Activated T-cell treated with anti-CD3 and anti-CD28 coated beads, Interleukin-2, amount 50 U/mL, for 1 hour (primary cell): ENCODE measurements around the gene SYNPR.

ENCODE experiments used
- DNase-seq: peaks from one replicate; pipeline ENCODE4 v3.0.0-alpha.2; 2020

The SYNPR gene

DNA sequence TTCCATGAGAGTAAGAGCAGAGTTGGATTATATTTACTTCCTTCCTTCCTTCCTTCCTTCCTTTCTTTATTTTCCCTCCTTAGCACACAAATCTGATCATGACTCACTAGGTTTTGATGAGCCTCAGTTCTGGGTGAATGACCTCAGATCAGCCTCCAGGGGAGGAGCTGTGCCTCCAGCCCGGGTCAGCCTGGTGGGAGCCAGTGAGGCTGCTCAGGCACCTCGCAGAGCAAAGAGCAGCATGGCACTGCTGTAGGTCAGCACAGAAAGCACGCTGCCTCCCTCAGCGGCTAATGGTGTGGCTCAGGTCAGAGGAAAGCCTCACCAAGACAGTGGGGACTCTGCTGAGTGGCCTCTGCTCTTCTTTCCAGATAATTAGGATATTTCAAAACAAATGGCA lies 108.5 kb downstream of the SYNPR start:
- DNase-seq, result no peak

DNA sequence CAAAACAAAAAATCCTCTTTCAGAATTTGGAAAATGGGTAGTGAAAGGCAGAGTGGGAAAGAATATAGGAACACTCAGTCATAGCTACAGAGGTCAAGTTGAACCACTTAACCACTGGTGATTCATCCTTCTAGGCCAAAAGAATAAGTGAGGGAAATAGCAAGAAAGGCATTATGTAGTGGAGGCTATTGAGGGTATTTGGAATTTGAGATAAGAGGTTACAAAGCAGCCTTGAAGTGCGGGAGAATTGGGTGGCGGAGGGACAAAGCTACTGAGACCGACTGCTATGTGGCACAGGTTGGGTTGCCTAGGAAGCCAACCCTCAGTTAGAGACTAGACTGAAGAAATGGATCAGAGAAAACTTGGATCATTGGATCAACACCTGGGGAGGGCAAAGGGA lies 109.5 kb downstream of the SYNPR start:
- DNase-seq, result no peak

DNA sequence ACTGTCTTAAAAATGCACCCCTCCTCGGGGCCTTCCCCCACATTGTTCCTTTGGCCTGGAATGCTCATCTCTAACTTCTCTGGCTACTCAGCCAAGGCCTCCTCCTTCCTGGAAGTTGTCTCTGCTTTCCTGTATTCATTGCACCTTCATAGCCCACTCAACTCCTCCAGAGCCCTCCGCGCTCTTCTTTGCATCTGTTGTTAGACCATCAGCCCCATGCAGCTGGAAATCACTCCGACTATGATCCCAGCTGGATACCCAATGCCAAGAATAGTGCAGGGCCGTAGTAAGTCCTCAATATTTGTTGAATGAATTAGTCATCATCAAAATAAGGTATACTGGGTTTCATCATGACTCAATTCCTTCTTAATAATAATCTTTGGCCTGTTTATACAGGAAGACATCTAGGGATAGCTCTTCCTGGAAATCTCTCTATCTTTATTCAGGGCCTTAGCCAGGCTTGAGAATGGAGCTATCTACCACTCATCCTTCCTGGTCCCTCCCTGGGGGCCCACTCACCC lies 112.7 kb downstream of the SYNPR start:
- no peak for DNase-seq

DNA sequence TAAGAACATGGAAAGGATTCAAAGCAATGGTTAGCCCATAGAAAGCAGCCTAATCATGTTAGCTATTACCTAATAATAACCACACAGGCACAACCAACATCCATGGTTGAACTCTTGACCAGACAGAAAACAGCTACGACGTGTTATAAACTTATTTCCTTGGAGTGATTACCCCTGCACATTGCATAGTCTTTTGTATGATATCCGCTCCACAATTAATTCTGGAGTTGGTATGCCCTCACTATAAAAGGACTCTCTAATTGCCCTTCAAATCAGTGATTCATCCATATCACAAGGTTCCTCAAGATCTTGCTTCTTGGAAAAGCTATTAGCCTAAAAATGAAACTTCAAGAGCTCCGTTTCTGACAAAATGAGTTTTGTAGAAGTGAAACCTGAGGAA lies 117.9 kb downstream of the SYNPR start:
- DNase-seq, result no peak

DNA sequence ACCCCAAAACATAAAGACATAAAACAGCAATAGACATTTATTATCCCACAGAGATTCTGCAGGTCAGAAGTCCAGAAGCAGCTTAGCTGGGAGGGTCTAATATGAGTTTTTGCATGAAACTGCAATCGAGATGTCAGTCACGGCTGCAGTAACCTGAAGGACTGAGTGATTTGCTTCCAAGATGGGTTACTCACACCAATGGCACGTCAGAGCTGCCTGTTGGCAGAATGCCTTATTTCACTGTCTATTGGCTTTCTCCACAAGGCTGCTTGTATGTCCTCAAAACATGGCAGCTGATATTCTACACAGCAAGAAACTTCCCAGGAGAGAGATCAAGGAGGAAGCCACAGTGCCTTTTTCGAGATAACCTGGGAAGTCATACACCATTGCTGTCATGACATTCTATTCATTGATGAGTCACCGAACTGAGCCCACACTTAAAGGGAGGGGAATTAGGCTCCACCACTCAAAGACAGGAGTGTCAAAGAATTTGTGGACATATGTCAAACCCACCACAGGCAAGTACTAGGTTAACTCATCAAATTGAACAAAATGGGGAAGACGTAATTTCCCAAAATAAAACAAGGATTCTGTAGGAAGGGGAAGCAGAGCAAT lies 122.2 kb downstream of the SYNPR start:
- no peak for DNase-seq

DNA sequence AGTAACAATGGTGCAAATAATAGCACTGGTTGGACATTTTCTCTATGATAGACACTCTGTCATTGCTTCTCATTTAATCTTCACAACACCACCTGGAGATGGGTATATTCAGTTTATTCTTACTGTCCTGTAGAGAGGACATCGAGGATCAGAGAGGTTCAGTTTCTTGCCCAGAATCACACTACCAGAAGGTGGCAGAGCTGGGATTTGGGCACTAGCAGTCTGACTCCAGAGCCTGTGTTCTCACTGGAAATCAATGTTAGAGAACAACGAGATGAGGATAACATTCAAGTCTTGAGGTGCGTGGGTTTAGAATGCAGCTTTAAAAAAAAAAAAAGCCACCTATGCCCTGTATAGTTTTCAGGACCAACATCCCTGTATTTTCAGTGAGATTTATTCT lies 127.8 kb downstream of the SYNPR start:
- no peak for DNase-seq

DNA sequence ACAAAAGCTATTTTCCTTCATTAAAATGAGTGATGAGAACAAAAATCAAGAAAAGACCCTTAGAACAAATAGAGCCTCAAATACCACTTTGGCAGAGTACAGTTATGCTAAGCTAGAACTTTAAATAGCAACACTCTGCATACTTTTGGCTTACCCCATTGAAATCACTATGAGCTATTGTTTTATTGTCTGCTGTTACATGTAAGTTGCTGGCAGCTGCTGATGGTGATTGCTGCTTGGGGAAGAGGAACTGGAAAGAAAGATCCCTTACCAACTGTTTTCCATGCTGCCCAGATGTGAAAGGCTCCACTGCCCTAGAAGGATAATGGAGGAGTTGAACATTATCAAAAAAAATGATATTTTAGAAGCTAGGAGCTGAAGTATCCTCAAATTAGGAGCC lies 135.4 kb downstream of the SYNPR start:
- no peak for DNase-seq

DNA sequence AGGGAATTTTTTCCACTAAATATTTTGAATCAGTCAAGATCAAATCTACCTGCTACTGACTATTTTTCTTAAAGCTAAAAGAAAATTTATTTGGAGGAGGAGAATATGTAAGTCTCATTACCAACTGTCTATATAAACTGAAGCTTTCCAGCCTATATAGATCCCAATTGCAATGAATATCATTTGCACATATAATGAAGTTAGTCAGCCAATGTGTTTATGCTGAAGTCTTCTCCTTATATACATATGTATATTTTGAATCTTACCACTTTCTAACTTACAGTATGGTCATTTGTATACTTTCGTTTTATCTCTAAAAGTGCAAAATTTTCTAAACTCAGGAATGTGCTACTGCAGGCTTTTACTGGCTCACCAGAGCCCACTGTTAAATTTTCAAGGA lies 136.5 kb downstream of the SYNPR start:
- no peak for DNase-seq

DNA sequence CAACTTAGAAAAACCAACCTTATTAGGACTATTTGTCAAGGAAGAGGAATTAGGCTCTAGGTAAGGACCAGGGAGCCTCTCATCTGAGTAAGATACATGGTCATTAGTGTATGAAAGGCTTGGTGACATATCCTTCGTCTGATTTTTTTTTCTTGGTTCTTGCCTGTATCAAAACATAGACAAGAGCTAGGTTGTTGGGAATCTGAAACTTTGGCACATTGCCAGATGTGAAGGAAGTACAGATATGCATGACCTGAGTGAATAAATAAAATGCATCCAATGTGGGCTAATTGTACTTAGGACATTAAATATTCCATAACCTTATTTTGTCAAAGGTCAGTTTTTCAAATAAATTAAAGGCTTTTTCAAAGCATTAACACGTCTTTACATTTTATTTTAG lies 151.8 kb downstream of the SYNPR start:
- DNase-seq, result no peak

DNA sequence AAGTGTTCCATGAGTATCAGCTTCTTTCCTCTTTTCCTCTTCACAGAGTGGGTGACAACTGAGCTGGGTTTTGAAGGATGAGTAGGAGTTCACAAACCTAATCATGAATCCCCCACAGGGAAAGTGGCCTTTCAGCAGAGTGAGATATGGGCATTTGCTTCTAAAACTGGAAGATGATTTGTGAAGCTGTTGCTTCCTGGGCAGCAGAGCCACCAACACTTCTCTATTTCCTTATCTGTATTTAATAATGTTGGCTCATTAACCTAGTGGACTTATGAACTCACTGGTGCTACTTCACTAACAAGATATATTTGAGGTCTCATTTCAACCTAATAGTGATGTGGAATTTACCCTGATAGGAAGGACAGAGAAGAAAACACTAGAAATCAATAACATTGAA lies 152.8 kb downstream of the SYNPR start:
- DNase-seq, result no peak

DNA sequence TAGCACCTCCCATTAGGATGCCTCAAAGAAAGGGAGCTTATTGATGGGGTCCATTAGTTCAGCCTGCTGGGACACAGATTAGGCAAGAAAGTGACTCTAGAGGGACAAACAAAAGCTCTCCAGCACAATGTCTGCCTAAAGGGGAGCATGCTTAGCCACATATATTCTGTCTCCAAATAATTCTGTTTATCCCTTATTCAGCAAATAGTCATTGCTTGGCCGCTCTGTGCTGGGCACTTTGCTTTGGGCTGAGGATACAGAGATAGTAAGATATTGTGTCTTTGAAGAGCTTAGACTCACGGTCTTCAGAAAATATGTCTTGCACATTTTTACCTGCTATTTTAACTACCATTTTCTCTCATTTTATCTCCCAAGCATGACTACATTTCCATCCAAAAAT lies 159.8 kb downstream of the SYNPR start:
- no peak for DNase-seq

DNA sequence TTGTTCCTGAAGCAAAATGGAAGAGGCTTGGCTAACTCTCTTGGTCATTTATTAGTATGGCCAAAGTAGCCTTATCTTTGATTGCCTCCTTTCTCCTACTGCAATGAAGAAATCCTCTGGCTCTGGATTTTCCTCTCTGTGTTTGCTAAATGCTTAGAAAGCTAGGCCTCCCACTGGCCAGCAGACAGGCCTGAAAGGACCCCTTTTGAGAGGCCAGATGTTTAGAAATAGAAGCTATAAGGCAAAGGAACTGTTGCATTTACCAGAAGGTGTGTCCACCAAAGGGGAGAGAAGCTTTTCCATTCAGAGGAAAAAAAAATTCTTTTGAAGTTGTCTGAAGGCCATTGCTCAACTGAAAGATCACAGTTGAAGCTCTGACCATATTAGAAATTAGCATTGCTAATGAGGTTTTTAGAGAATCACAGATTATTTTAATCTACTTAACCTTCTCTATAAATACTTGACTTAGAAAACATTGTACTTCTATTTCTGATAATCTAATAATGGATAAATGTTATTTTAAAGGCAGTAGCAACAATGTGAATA lies 160.8 kb downstream of the SYNPR start:
- no peak for DNase-seq

DNA sequence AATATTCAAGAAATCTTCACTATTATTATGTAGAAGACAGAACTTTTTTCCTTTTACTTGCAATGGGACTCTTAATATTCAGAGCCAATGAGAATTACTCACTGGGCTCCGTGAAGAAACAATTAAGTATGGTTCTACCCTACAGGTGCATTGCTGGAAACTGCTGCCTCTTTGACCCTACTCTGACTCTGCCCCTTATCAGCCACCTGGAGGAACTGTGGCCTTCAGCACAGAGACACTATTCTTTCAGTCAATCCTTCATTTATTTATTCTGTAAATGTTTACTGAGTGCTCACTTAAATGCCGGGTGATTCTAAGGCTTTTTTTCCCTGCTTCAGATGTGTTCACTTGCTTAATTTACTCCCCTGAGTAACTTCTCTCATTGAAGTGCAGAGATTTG lies 163.2 kb downstream of the SYNPR start:
- no peak for DNase-seq

DNA sequence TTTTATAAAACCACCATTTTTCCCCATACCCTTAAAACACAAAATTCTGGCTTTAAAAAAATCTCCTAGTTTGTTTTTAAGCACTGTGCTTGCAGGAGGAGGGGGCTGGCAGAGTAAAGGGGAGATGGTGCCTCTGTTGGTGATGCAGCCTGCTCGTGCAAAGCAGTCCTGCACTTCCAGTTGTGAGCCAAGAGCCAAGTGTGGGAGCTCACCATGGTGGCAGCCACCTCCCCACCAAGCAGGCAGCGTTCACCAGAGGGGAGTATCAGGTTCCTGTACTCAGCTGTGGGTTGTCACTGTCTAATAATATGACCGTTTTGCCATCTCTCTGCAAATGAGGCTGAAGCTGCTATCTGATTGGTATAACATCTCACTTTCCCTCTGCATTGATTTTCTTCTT lies 164.8 kb downstream of the SYNPR start:
- no peak for DNase-seq

DNA sequence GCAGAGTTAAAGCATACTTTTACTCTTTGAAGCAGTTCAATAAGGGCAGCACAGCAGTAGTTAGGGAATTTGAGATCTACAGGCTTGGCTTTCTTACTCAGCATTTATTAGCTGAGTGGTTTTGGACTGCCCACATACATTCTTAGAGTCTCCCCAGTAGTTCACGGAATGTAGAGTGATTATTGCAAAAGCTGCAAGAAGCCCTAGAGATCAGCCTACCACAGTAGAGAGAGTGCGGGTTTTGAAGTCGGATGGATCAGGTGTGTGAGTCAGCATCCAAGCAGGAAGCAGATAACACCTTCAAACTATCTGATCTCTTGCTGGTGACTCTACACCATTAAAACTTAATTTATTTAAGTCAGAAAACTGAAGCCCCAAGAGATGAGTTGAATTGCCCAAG lies 171.9 kb downstream of the SYNPR start:
- DNase-seq, result no peak

DNA sequence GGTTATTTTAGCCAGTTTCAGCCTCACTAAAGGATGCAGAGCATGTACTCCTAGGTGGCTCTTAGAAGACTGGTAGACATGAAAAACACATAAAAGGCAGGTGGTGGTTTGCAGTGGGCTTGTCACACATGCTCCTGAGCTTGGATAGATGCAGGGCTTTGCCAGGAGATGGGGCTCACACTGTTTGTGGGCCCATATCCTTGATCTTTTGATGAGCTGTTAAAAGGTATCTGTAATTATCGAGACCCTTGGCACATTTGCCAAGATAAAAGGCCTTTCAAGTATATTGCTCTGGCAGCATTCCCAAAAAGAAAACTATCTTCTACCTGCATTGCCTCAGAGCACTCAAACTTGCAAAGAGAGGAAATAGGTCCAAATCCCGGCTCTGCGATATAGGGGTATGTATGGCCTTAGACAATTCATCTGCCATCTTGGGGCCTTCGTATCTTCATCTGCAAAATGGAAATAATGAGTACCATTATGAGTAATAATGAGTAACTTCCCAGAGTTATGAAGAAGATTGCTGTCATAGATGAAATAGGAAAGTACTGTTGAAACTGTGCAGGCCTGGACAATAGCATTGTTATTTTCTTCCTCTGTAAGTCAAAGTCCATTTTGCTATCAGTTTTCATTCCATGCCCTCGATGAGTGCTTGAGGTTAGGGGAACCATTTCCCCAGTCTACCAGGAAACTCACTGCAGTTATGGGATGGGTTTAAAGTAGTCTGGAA lies 172.7 kb downstream of the SYNPR start:
- no peak for DNase-seq

DNA sequence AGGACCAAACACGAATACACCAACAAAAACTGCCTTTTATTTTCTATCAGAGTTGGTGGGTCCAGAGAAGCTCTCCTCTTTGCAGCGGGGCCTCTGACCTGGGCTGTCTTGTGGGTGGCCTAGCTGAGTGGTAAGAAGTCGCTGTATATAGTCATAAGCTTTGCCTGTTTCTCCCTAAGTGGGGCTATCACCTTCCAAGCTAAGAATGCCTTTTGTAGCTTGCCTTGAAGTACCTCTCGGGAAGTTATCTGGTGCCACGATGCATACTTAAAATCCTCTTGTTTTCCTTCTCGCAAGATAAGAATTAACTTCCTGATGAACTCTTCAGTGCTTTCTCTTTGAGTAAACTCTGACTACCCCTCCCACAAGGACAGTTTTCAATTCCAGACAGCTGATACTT lies 178.8 kb downstream of the SYNPR start:
- DNase-seq, result no peak

DNA sequence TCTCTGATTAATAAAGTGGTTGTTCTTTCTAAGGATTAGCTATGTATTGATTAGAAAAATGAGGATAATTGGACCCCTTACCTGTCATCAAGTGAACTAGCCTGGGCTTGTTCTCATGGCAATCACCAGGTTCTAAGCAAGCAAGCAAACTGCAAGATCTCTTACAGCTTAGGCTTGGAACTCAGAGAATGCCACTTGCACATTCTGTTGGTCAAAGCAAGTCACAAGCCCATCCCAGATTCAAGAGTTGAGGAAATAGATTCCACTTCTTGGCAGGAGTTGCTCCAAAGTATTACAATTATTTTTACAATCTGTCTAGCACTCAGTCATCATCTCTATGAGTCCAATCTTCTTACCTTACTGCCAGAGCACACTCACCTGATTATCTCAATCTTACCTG lies 180.3 kb downstream of the SYNPR start:
- DNase-seq, result no peak

DNA sequence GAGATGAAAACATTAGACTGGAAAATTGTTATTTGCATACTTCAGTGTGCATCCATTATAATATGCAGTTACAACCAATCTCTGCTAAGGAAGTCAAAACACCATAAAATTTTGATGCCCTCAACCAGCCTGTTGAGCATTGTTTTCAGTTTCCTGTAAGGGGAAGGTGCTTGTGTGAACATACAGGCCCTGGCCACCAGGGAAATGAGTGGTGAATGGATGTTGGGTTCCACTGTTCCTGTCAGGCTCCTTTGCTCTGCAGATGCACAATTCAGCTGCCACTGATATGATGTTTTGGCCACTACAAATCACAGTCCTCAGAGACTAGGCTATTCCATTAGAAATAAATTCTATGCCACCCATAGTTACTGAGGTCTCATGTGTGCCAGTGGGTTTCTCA lies 184.6 kb downstream of the SYNPR start:
- DNase-seq, result no peak

DNA sequence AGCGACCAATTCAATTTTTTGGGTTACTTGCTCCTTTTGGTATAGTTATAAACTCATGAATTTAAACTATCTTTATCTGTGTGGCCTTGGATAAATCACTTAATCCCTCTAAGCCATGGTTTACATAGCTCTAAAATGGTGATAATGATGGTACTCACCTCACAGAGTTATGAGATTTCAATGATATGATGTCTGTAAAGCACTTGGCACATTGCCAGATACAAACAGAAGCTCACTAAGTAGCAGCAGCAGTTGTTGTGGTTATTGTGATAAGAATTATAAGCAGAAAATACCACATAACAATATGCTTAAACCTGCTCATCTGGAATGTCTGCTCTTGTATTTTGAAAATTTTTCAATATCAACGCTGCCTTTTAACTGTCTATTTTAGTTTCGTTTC lies 189.3 kb downstream of the SYNPR start:
- DNase-seq, result no peak

DNA sequence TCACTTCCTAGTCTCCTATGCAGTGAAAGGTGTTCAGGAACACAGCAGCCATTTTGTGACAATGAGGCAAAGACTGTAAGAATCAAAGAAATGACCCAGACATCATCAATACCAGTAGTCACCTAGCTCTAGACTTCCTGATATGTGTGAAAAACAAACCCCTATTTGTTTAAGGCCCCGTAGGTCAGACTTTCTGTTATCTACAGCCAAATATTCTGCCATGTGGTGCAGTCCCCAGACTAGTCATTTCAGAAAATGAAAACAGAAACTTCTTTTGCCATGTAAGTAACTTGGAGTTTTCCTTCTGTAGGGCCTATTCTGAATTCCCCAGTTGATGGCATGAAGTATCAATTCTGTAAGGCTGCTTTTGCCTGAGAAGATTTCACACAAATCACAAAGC lies 192.6 kb downstream of the SYNPR start:
- no peak for DNase-seq

DNA sequence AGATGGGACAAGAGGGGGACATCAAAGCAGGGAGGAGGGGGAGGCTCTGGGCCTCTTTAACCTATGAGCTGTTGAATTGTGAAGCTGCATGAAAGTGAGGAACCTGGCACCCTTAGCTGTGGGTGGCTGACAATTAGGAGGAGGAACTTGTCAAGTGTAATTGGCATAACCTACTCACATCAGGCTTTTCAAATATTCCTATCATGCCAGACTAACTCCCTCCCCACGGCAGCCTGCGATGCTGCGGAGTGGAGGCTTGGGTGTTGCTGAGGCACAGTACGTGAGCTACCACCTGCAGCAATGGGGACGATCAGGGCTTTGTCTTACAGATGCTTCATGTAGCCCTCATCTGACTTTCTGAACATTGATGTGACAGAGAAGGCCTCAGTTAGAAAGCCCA lies 193.7 kb downstream of the SYNPR start:
- no peak for DNase-seq

DNA sequence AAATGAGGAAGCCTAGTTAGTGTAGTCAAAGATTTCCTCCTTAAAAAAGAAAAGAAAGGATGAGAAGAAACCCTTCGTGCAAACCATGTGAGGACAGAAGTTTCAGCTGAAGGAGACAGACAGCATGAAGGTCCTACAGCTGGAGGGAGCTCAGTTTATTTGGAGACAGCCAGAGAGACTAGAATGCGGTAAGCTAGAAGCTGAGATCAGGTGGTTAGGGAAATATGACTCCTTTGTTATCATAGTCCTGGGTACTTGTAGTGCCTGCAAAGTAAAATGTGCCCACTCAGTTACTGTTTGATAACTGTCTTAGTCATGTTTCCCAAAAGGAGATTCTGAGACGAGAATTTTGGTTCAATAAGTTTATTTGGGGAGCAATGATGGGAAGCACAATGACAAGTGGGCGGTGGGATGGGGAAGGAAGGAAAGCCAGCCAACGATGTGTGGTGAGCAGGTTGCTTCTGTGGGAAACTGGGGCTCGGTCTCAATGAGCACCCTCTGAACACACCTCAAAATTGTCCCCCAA lies 195.6 kb downstream of the SYNPR start:
- no peak for DNase-seq

DNA sequence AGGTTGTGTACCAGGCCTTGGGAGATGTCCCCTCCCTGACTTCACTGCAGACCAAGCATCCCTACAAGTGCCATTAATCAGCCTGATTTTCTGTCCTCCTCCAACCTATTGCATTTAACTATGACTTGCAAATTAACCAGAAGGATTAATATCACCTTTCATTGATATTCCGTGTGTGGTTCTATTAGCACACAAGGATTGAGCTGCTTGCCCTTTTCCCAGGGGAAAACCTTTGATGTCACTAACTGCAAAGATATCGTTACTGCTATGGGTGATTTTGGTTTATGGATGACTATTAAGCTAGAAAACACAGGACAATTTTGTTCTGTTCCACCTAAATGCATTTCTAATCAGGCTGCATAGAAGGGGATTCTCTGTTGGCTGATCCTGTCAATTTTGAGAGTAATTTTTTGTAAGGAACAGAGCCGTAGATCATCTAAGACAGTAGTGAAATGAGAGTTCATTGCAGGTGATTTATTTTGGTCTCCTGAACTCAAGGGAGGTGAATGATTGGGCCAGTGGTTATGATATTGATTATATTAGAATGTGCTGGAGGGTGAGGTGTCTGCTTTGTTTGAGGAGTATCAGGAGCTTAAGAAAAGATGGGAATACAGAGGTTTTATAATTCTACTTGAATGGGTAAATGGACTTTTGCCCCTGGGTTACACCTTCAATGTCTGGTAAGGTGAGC lies 196.9 kb downstream of the SYNPR start:
- DNase-seq, result no peak
